GM12878 (cell line): ENCODE measurements around the gene CNTNAP5. TPM values are rescaled to one million over a fixed set of nuclear protein-coding genes. Genes with fewer than 3 reads are reported as not detected.

ENCODE experiments used
- ATAC-seq: fragments of 200-7000 bp; cut with Tn5 transposase; 3 replicates; pipeline ENCODE4 v1.9.1; 2020; ENCODE audit warnings: mild to moderate bottlenecking, moderate library complexity
- BruUV-seq: library from RNA; stranded (reverse); fragments of 400-500 nt; replicated peaks from 2 replicates; lab custom pipeline; 2021; lab: Mats Ljungman, UMichigan
- CTCF ChIA-PET: fragments of 300-600 bp; sonication (Branson Sonifier 250); formaldehyde crosslinking; extraction: SDS; loops from one replicate; lab custom pipeline; 2021; ENCODE audit warnings: inconsistent platforms; lab: Yijun Ruan, JAX
- POLR2A ChIA-PET: fragments of 350-600 bp; formaldehyde crosslinking; extraction: SDS; loops from one replicate; lab custom pipeline; 2021; ENCODE audit warnings: inconsistent platforms; lab: Charles Lee
- RAD21 ChIA-PET: fragments of 300-600 bp; sonication (Branson Sonifier 250); formaldehyde crosslinking; loops from one replicate; lab custom pipeline; 2023; ENCODE audit warnings: antibody characterized with exemption; ENCODE audit not compliant: unreplicated experiment; lab: Charles Lee
- SMC1A ChIA-PET: fragments of 300-600 bp; sonication (Branson Sonifier 250); formaldehyde crosslinking; loops from one replicate; lab custom pipeline; 2023; ENCODE audit not compliant: unreplicated experiment, uncharacterized antibody; lab: Charles Lee
- DNase-seq: peaks from one replicate; pipeline ENCODE4 v3.0.0-alpha.2; 2011; ENCODE audit warnings: low read depth, low spot score
- FAIRE-seq: peaks from 3 replicates; lab custom pipeline; 2011; peaks lifted over from hg19 to GRCh38; lab: Jason Lieb, UNC
- H2AFZ ChIP-seq: 2 replicates; pipeline ENCODE4 v1.6.0; 2011; ENCODE audit warnings: low read depth, low read length, control low read depth; ENCODE audit not compliant: control insufficient read depth
- H3K27ac ChIP-seq: 2 replicates; pipeline ENCODE4 v1.5.1; 2011; ENCODE audit warnings: control low read depth; ENCODE audit not compliant: control insufficient read depth, insufficient read depth
- H3K27me3 ChIP-seq, 2 experiments: replicated peaks in 1 of 2; 2 replicates each; pipeline versions ENCODE4 v1.6.0 to v1.6.1; 2011; ENCODE audit warnings: low read length in 1 of 2; ENCODE audit not compliant: control insufficient read depth in 2 of 2, insufficient read depth in 2 of 2
- H3K36me3 ChIP-seq, 2 experiments: 2 replicates each; pipeline ENCODE4 v1.5.1; 2011; ENCODE audit warnings: low read length in 1 of 2; ENCODE audit not compliant: control insufficient read depth in 2 of 2, insufficient read depth in 2 of 2
- H3K4me1 ChIP-seq: 2 replicates; pipeline ENCODE4 v1.6.1; 2011; ENCODE audit warnings: mild to moderate bottlenecking, low read length, moderate library complexity, mixed read lengths; ENCODE audit not compliant: control insufficient read depth, insufficient read depth
- H3K4me2 ChIP-seq: 2 replicates; pipeline ENCODE4 v1.6.0; 2011; ENCODE audit warnings: control low read depth; ENCODE audit not compliant: control insufficient read depth, insufficient read depth
- H3K4me3 ChIP-seq: fragments of 200-600 bp; sonication (generic); 2 replicates; pipeline ENCODE4 v1.5.1; 2016
- H3K79me2 ChIP-seq: 2 replicates; pipeline ENCODE4 v1.6.0; 2011; ENCODE audit warnings: low read length; ENCODE audit not compliant: control insufficient read depth, insufficient read depth
- H3K9ac ChIP-seq: 2 replicates; pipeline ENCODE4 v1.8.0; 2011; ENCODE audit warnings: low read length, control low read depth, mixed read lengths; ENCODE audit not compliant: control insufficient read depth, insufficient read depth
- H3K9me3 ChIP-seq: replicated peaks from 3 replicates; pipeline ENCODE4 v1.5.1; 2011; ENCODE audit warnings: mild to moderate bottlenecking, low read length; ENCODE audit not compliant: control insufficient read depth, insufficient read depth
- H4K20me1 ChIP-seq: 2 replicates; pipeline ENCODE4 v1.6.0; 2011; ENCODE audit not compliant: control insufficient read depth, insufficient read depth
- CHD4 ChIP-seq: fragments of 200-600 bp; sonication (generic); IDR thresholded peaks from 2 replicates; pipeline ENCODE4 v1.6.1; 2016; ENCODE audit warnings: mild to moderate bottlenecking
- FOS ChIP-seq: IDR thresholded peaks from 3 replicates; pipeline ENCODE4 v1.6.1; 2011; ENCODE audit warnings: borderline replicate concordance; ENCODE audit not compliant: insufficient read length; ENCODE audit errors: extremely low read depth
- FOXM1 ChIP-seq: IDR thresholded peaks from 2 replicates; pipeline ENCODE4 v1.6.1; 2012; ENCODE audit warnings: low read depth, mild to moderate bottlenecking, inconsistent platforms, low read length, moderate library complexity
- MEF2A ChIP-seq: IDR thresholded peaks from 2 replicates; pipeline ENCODE4 v1.6.1; 2011; ENCODE audit warnings: low read depth, mild to moderate bottlenecking, low read length, moderate library complexity; ENCODE audit not compliant: insufficient read depth
- NFXL1 ChIP-seq: fragments of 450-650 bp; IDR thresholded peaks from 2 replicates; pipeline ENCODE4 v1.6.1; 2017; ENCODE audit warnings: antibody characterized with exemption, mild to moderate bottlenecking, borderline replicate concordance
- RAD51 ChIP-seq: fragments of 450-650 bp; IDR thresholded peaks from 2 replicates; pipeline ENCODE4 v1.6.1; 2016; ENCODE audit warnings: moderate library complexity, mild to moderate bottlenecking, inconsistent platforms
- SMAD1 ChIP-seq: fragments of 450-650 bp; IDR thresholded peaks from 2 replicates; pipeline ENCODE4 v1.6.1; 2018; ENCODE audit warnings: mild to moderate bottlenecking, low read depth; ENCODE audit not compliant: partially characterized antibody
- SMAD5 ChIP-seq: IDR thresholded peaks from 2 replicates; pipeline ENCODE4 v1.6.1; 2016; ENCODE audit warnings: antibody characterized with exemption, low read depth
- STAT1 ChIP-seq: fragments of 450-650 bp; conservative IDR thresholded peaks from 2 replicates; pipeline ENCODE4 v1.6.1; 2014; ENCODE audit warnings: antibody characterized with exemption, mild to moderate bottlenecking
- SUZ12 ChIP-seq: fragments of 200-600 bp; sonication (generic); IDR thresholded peaks from one replicate; pipeline ENCODE4 v1.6.1; 2018; ENCODE audit warnings: antibody characterized with exemption, mild to moderate bottlenecking; ENCODE audit not compliant: unreplicated experiment
- ZBED1 ChIP-seq: IDR thresholded peaks from 2 replicates; pipeline ENCODE4 v1.6.1; 2016; ENCODE audit warnings: borderline replicate concordance
- ZNF24 ChIP-seq: fragments of 450-650 bp; IDR thresholded peaks from 2 replicates; pipeline ENCODE4 v1.6.1; 2017; ENCODE audit warnings: antibody characterized with exemption, mild to moderate bottlenecking
- in situ Hi-C: fragments of 300-500 bp; cut with MboI; formaldehyde crosslinking; loops from 9 replicates; pipeline ENCODE4 v1.14.3; 2018; ENCODE audit warnings: mixed read lengths
- intact Hi-C: fragments of 100-400 bp; cut with micrococcal nuclease; formaldehyde crosslinking; loops from one replicate; pipeline ENCODE4 v1.14.2; 2022; ENCODE audit not compliant: unreplicated experiment
- polyA plus RNA-seq, 11 experiments: library from polyadenylated mRNA; depleted of rRNA in 4 of 11; unstranded in 6 of 11; stranded (reverse) in 5 of 11; fragments of >200 nt; fragmentation: Nextera tagmentation in 4 of 11; fragmentation: Illumina TruSeq in 1 of 11; extraction: Ambion mirVana in 4 of 11; extraction: Trizol in 1 of 11; gene quantifications; 1 replicate in 1 of 11; 2 replicates in 10 of 11; pipeline versions ENCODE4 v1.2.1 to v1.2.3, GENCODE V29; 2011 to 2016; ENCODE audit warnings: inconsistent platforms in 2 of 11, missing spikeins in 2 of 11, low read depth in 1 of 11
- total RNA-seq, 4 experiments: library from RNA; depleted of rRNA in 3 of 4; stranded (reverse); fragments of >200 nt in 3 of 4; fragmentation: Illumina TruSeq in 1 of 4; extraction: Trizol in 1 of 4; gene quantifications; 2 replicates each; pipeline versions ENCODE4 v1.2.1 to v1.2.3, GENCODE V29; 2013 to 2021
- TF ChIP-seq, protein P1 (sequence below): fragments of 450-650 bp; IDR thresholded peaks from 2 replicates; pipeline ENCODE4 v1.6.1; 2017; ENCODE audit warnings: mild to moderate bottlenecking, moderate library complexity
- TF ChIP-seq, protein P2 (sequence below): IDR thresholded peaks from 2 replicates; pipeline ENCODE4 v1.6.1; 2011; ENCODE audit warnings: mild to moderate bottlenecking, low read depth, low read length, moderate library complexity; ENCODE audit not compliant: insufficient replicate concordance
- TF ChIP-seq, protein P3 (sequence below): fragments of 450-650 bp; formaldehyde crosslinking; IDR thresholded peaks from 2 replicates; pipeline ENCODE4 v1.4.0; 2022; ENCODE audit warnings: mild to moderate bottlenecking, moderate library complexity

CNTNAP5 gene
- total and polyA plus RNA-seq, 10 of the 15 experiments (the other 5 are each of a cell fraction or from before 2014, with no cell fraction given): not detected

DNA sequence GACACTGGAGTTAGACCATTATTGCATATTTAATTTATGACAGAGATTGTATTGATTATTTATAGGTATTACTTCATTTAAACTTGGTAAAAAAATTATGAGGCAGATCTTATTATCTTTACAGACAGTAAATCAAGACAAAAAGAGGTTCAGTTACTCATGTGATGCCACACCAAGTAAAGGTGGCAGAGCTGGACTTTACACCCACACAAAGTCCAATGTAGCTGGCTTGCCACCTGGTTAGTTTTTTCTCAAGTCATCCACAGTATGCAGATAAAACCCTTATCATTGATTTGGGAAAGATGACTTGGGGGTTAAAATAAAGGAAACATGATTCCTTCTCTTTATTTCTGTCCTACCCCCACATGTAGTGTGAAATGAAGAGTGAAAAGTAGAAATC, 137.2 kb downstream of the CNTNAP5 start:
- TF ChIP-seq, protein P1, sequence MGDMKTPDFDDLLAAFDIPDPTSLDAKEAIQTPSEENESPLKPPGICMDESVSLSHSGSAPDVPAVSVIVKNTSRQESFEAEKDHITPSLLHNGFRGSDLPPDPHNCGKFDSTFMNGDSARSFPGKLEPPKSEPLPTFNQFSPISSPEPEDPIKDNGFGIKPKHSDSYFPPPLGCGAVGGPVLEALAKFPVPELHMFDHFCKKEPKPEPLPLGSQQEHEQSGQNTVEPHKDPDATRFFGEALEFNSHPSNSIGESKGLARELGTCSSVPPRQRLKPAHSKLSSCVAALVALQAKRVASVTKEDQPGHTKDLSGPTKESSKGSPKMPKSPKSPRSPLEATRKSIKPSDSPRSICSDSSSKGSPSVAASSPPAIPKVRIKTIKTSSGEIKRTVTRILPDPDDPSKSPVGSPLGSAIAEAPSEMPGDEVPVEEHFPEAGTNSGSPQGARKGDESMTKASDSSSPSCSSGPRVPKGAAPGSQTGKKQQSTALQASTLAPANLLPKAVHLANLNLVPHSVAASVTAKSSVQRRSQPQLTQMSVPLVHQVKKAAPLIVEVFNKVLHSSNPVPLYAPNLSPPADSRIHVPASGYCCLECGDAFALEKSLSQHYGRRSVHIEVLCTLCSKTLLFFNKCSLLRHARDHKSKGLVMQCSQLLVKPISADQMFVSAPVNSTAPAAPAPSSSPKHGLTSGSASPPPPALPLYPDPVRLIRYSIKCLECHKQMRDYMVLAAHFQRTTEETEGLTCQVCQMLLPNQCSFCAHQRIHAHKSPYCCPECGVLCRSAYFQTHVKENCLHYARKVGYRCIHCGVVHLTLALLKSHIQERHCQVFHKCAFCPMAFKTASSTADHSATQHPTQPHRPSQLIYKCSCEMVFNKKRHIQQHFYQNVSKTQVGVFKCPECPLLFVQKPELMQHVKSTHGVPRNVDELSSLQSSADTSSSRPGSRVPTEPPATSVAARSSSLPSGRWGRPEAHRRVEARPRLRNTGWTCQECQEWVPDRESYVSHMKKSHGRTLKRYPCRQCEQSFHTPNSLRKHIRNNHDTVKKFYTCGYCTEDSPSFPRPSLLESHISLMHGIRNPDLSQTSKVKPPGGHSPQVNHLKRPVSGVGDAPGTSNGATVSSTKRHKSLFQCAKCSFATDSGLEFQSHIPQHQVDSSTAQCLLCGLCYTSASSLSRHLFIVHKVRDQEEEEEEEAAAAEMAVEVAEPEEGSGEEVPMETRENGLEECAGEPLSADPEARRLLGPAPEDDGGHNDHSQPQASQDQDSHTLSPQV: no peak
- TF ChIP-seq, protein P2, sequence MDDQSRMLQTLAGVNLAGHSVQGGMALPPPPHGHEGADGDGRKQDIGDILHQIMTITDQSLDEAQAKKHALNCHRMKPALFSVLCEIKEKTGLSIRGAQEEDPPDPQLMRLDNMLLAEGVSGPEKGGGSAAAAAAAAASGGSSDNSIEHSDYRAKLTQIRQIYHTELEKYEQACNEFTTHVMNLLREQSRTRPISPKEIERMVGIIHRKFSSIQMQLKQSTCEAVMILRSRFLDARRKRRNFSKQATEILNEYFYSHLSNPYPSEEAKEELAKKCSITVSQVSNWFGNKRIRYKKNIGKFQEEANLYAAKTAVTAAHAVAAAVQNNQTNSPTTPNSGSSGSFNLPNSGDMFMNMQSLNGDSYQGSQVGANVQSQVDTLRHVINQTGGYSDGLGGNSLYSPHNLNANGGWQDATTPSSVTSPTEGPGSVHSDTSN: no peak
- TF ChIP-seq NFXL1 (no peak), ZBED1 (no peak), FOXM1 (no peak), SUZ12 (no peak), MEF2A (no peak), STAT1 (no peak), FOS (no peak), CHD4 (no peak), SMAD1 (no peak), SMAD5 (no peak), ZNF24 (no peak), RAD51 (no peak)
- TF ChIP-seq, protein P3, sequence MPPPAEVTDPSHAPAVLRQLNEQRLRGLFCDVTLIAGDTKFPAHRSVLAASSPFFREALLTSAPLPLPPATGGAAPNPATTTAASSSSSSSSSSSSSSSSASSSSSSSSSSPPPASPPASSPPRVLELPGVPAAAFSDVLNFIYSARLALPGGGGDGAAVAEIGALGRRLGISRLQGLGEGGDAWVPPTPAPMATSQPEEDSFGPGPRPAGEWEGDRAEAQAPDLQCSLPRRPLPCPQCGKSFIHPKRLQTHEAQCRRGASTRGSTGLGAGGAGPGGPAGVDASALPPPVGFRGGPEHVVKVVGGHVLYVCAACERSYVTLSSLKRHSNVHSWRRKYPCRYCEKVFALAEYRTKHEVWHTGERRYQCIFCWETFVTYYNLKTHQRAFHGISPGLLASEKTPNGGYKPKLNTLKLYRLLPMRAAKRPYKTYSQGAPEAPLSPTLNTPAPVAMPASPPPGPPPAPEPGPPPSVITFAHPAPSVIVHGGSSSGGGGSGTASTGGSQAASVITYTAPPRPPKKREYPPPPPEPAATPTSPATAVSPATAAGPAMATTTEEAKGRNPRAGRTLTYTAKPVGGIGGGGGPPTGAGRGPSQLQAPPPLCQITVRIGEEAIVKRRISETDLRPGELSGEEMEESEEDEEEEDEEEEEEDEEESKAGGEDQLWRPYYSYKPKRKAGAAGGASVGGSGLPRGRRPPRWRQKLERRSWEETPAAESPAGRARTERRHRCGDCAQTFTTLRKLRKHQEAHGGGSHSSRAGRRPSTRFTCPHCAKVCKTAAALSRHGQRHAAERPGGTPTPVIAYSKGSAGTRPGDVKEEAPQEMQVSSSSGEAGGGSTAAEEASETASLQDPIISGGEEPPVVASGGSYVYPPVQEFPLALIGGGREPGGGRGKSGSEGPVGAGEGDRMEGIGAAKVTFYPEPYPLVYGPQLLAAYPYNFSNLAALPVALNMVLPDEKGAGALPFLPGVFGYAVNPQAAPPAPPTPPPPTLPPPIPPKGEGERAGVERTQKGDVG: no peak
- TF ChIP-seq, all 136 proteins: peak for 0
- POLR2A ChIA-PET: no interaction called here

More for the DNA sequence above, 137.2 kb downstream of the CNTNAP5 start:
- Histone ChIP-seq H3K9me3 (no peaks in the 10 kb centered on the region), H3K4me2 (no peak overlapping the region), H3K4me3 (no peak overlapping the region), H3K27ac (no peak overlapping the region), H4K20me1 (no peaks in the 10 kb centered on the region), H3K27me3 (no peaks in the 10 kb centered on the region), H3K9ac (no peak overlapping the region), H3K4me1 (no peaks in the 10 kb centered on the region), H2AFZ (no peak overlapping the region), H3K36me3 (no peaks in the 10 kb centered on the region), H3K79me2 (no peaks in the 10 kb centered on the region)
- in situ Hi-C loops (no loop called here), intact Hi-C loops (no loop called here)
- SMC1A ChIA-PET: no interaction called here
- ATAC-seq (no peak), DNase-seq (no peak), FAIRE-seq (no peak)
- BruUV-seq: no TSS peak
- RAD21 ChIA-PET: no interaction called here
- CTCF ChIA-PET: no interaction called here
